ENCODE data around the gene LHFPL5.

Gene LHFPL5

GRCh38 chr6:35801148-35801547 lies 4.0 kb upstream of the LHFPL5 start:
- no peak for TF ChIP-seq Cebpa-rat (IDR thresholded peaks at IDR 0.05)
- peaks cover 0 to 6% (median 0%) of the 10 kb centered on the region in 11 experiments; a peak in 2 of 22 replicates for H4K20me1 ChIP-seq
- peaks cover 0 to 17% (median 2%) of the 10 kb centered on the region in 10 experiments; a peak in 6 of 20 replicates for H3K4me1 ChIP-seq
- no peak overlapping the region for H3K27ac ChIP-seq
- no peak overlapping the region for H3K9ac ChIP-seq
- H3K4me3 ChIP-seq: no peak overlapping the region
- no peaks in the 10 kb centered on the region for H3K9me3 ChIP-seq (replicated peaks in 1 of 11)
- no peak overlapping the region for H3K4me2 ChIP-seq
- no peaks in the 10 kb centered on the region; a peak in 1 of 22 replicates for H3K27me3 ChIP-seq
- no peaks in the 10 kb centered on the region for H3K36me3 ChIP-seq

DNA sequence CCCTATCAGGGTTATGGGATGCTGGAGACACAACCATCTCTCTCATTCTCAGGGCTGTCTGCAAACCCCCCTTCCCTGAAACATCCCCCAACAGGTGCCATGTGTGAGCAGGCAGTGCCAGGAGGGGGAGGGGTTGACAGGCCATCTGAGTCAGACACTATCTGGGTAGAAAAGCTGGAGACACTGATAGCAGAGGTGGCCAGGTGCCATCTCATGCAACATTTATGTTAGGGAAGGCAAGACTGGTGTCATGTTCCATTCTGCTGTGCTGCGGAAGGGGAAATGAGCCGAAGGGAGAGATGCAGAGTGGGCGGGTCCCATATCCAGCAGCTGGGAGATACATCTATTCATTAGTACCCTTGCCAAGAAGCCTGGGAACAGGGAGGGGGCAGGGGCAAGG lies 3.5 kb downstream of the LHFPL5 start:
- Histone ChIP-seq H3K4me2 (no peak overlapping the region), H3K9me3 (replicated peaks in 1 of 11) (no peaks in the 10 kb centered on the region), H3K4me1 (peaks cover 11 to 32% (median 22%) of the 10 kb centered on the region in 10 experiments), H3K27me3 (no peaks in the 10 kb centered on the region; a peak in 1 of 22 replicates), H4K20me1 (peaks cover 0 to 9% (median 0%) of the 10 kb centered on the region in 11 experiments; a peak in 1 of 22 replicates), H3K27ac (no peak overlapping the region), H3K4me3 (no peak overlapping the region), H3K9ac (no peak overlapping the region), H3K36me3 (no peaks in the 10 kb centered on the region)
- TF ChIP-seq Cebpa-rat (IDR thresholded peaks at IDR 0.05): no peak

GRCh38 chr6:35809809-35810208 lies 4.7 kb downstream of the LHFPL5 start:
- Histone ChIP-seq H3K27me3 (no peaks in the 10 kb centered on the region; a peak in 1 of 22 replicates), H4K20me1 (peaks cover 0 to 9% (median 0%) of the 10 kb centered on the region in 11 experiments; a peak in 1 of 22 replicates), H3K4me1 (peaks cover 11 to 31% (median 22%) of the 10 kb centered on the region in 10 experiments), H3K27ac (no peak overlapping the region), H3K4me3 (no peak overlapping the region), H3K4me2 (peak overlapping the region in 2 of 11 experiments; percentile 70 to 79; a peak in 4 of 22 replicates), H3K9me3 (replicated peaks in 1 of 11) (no peaks in the 10 kb centered on the region), H3K36me3 (no peaks in the 10 kb centered on the region), H3K9ac (no peak overlapping the region)
- no peak for TF ChIP-seq Cebpa-rat (IDR thresholded peaks at IDR 0.05)

GRCh38 chr6:35810971-35811698 lies 6.0 kb downstream of the LHFPL5 start:
- Histone ChIP-seq H3K9me3 (replicated peaks in 1 of 11) (peaks cover 0 to 8% (median 1%) of the 10 kb centered on the region in 11 experiments; a peak in 13 of 22 replicates), H3K36me3 (no peaks in the 10 kb centered on the region), H3K9ac (peak overlapping the region in 1 of 11 experiments; percentile 4; a peak in 1 of 22 replicates), H3K27me3 (no peaks in the 10 kb centered on the region), H4K20me1 (peaks cover 0 to 5% (median 0%) of the 10 kb centered on the region in 11 experiments; a peak in 1 of 22 replicates), H3K4me3 (peak overlapping the region in 6 of 10 experiments; percentile 0 to 19 (median 8); a peak in 7 of 20 replicates), H3K4me2 (peak overlapping the region; percentile 53 to 81 (median 73)), H3K27ac (peak overlapping the region in 6 of 11 experiments; percentile 2 to 57 (median 25); a peak in 7 of 22 replicates), H3K4me1 (peaks cover 11 to 24% (median 21%) of the 10 kb centered on the region in 10 experiments)
- TF ChIP-seq Cebpa-rat (IDR thresholded peaks at IDR 0.05): no peak

- H3K9me3 ChIP-seq (replicated peaks in 1 of 11): peaks cover 5 to 13% (median 6%) of the 10 kb centered on the region in 11 experiments
These were observed 6.5 kb downstream of the LHFPL5 start for GRCh38 chr6:35811699-35811995.

GRCh38 chr6:35817515-35817914 lies 12.4 kb downstream of the LHFPL5 start:
- no peaks in the 10 kb centered on the region for H3K4me1 ChIP-seq
- TF ChIP-seq Cebpa-rat (IDR thresholded peaks at IDR 0.05): no peak
- H3K4me3 ChIP-seq: no peak overlapping the region
- H3K4me2 ChIP-seq: no peak overlapping the region
- H3K9me3 ChIP-seq (replicated peaks in 1 of 11): peaks cover 19 to 27% (median 20%) of the 10 kb centered on the region in 11 experiments
- H3K36me3 ChIP-seq: no peaks in the 10 kb centered on the region
- no peaks in the 10 kb centered on the region for H4K20me1 ChIP-seq
- no peak overlapping the region for H3K9ac ChIP-seq
- no peaks in the 10 kb centered on the region for H3K27me3 ChIP-seq
- no peak overlapping the region for H3K27ac ChIP-seq

More at GRCh38 chr6:35811699-35811995, 6.5 kb downstream of the LHFPL5 start:
- Histone ChIP-seq H3K27me3 (no peaks in the 10 kb centered on the region), H3K36me3 (no peaks in the 10 kb centered on the region), H3K27ac (peak overlapping the region in 5 of 11 experiments; percentile 2 to 57 (median 27); a peak in 6 of 22 replicates), H3K9ac (0 out of 22 replicates have a peak overlapping the region, but pooled peaks of 1 of the 11 experiments have one; percentile 4), H4K20me1 (0 out of 22 replicates have a peak, but pooled peaks cover 0 to under 1% (median 0%) of the 10 kb centered on the region in 11 experiments), H3K4me3 (peak overlapping the region in 5 of 10 experiments; percentile 0 to 19 (median 12); a peak in 3 of 20 replicates), H3K4me1 (peaks cover 11 to 24% (median 21%) of the 10 kb centered on the region in 10 experiments), H3K4me2 (peak overlapping the region; percentile 53 to 81 (median 73); a peak in 21 of 22 replicates)
- TF ChIP-seq Cebpa-rat (IDR thresholded peaks at IDR 0.05): no peak

DNA sequence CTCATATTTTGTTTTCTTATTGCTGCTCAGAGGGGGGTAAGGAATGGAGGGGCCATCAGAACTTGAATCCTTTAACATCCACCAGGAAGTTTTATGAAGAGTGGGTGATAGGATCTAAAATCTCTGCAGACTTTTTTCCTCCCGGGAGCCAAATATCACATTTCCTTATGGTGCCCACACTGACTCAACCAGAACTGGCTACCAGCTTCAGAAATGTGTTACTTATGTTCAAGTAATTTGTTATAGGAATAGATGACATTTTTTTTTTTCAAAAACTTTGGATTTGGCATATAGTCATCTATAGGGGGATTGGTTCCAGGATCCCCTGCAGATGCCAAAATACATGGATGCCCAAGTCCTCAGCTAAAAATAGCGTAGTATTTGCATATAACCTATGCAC lies 18.4 kb downstream of the LHFPL5 start:
- no peaks in the 10 kb centered on the region for H4K20me1 ChIP-seq

GRCh38 chr6:35824552-35825192 lies 19.5 kb downstream of the LHFPL5 start:
- TF ChIP-seq Cebpa-rat (IDR thresholded peaks at IDR 0.05): no peak
- no peak overlapping the region for H3K9ac ChIP-seq
- no peaks in the 10 kb centered on the region for H3K36me3 ChIP-seq
- no peak overlapping the region for H3K4me2 ChIP-seq
- no peaks in the 10 kb centered on the region for H4K20me1 ChIP-seq
- no peaks in the 10 kb centered on the region for H3K4me1 ChIP-seq
- H3K27me3 ChIP-seq: no peaks in the 10 kb centered on the region
- H3K27ac ChIP-seq: no peak overlapping the region
- no peak overlapping the region for H3K4me3 ChIP-seq
- H3K9me3 ChIP-seq (replicated peaks in 1 of 11): peaks cover 0 to 10% (median 8%) of the 10 kb centered on the region in 11 experiments; a peak in 17 of 22 replicates

More for the DNA sequence above, 18.4 kb downstream of the LHFPL5 start:
- Histone ChIP-seq H3K4me1 (no peaks in the 10 kb centered on the region), H3K27me3 (no peaks in the 10 kb centered on the region), H3K9ac (no peak overlapping the region), H3K4me2 (no peak overlapping the region), H3K27ac (no peak overlapping the region), H3K36me3 (no peaks in the 10 kb centered on the region), H3K4me3 (no peak overlapping the region), H3K9me3 (replicated peaks in 1 of 11) (peaks cover 0 to under 1% (median 0%) of the 10 kb centered on the region in 11 experiments; a peak in 3 of 22 replicates)
- no peak for TF ChIP-seq Cebpa-rat (IDR thresholded peaks at IDR 0.05)

- Histone ChIP-seq H3K9ac (no peak overlapping the region), H3K4me1 (no peaks in the 10 kb centered on the region), H4K20me1 (no peaks in the 10 kb centered on the region), H3K4me2 (no peak overlapping the region), H3K27ac (no peak overlapping the region), H3K27me3 (no peaks in the 10 kb centered on the region), H3K36me3 (peaks cover 9 to 28% (median 20%) of the 10 kb centered on the region in 11 experiments; a peak in 21 of 22 replicates), H3K9me3 (replicated peaks in 1 of 11) (peaks cover 0 to 10% (median 8%) of the 10 kb centered on the region in 11 experiments; a peak in 17 of 22 replicates), H3K4me3 (no peak overlapping the region)
- no peak for TF ChIP-seq Cebpa-rat (IDR thresholded peaks at IDR 0.05)
These were observed 24.2 kb downstream of the LHFPL5 start for GRCh38 chr6:35829306-35829705.

Measured in BLaER1 treated with 17β-estradiol and CSF1 and Interleukin-3, amounts not matched to agents 10 nM and 100 nM (cell line).